Measurements from ENCODE around the gene TBL3.

GRCh38 chr16:1998360-1998835, 26.5 kb downstream of the TBL3 start:
- TF ChIP-seq CTCF (conservative IDR thresholded peaks at IDR 0.05): no peak
- no peak for TF ChIP-seq ZFX (IDR thresholded peaks at IDR 0.05)

All from C4-2B (cell line).